Measurements from ENCODE around the gene BHLHE23. TPM values are rescaled to one million over a fixed set of nuclear protein-coding genes. Genes with fewer than 3 reads are reported as not detected.

Gene BHLHE23
- total and polyA plus RNA-seq, 2 donors (not counting 1 experiment from before 2014, with no cell fraction given): not detected

GRCh38 chr20:63032861-63033793, 26.4 kb upstream of the BHLHE23 start:
- Histone ChIP-seq H3K4me3 (replicated peaks in 1 of 4; ENCODE audit: control extremely low read depth in 1 of 4, insufficient read depth in 1 of 4, low read depth in 3 of 4, low read length in 4 of 4) (no peak overlapping the region), H3K9ac (ENCODE audit: insufficient read depth, low read length) (no peak overlapping the region), H3K36me3 (ENCODE audit: control insufficient read depth, insufficient read depth, low read length) (no peaks in the 10 kb centered on the region), H3K9me3 (ENCODE audit: control insufficient read depth, insufficient read depth, low read depth, low read length) (no peaks in the 10 kb centered on the region), H3K27ac (ENCODE audit: insufficient read depth, low read length) (no peak overlapping the region), H3K27me3 (ENCODE audit: control insufficient read depth, insufficient read depth, low read length) (peaks cover 12% of the 10 kb centered on the region), H4K20me1 (ENCODE audit: control insufficient read depth, extremely low read depth, insufficient read depth, low read length) (no peaks in the 10 kb centered on the region), H3K79me2 (ENCODE audit: control insufficient read depth, insufficient read depth, low read length) (no peaks in the 10 kb centered on the region), H3K4me1 (ENCODE audit: control insufficient read depth, extremely low read depth, insufficient read depth, low read length) (no peaks in the 10 kb centered on the region), H2AFZ (ENCODE audit: low read length) (no peak overlapping the region), H3K4me2 (ENCODE audit: extremely low read depth, insufficient read depth, low read length) (no peak overlapping the region)
- no peak for DNase-seq (ENCODE audit: low read depth in 2 of 2)
- TF ChIP-seq, protein P1, sequence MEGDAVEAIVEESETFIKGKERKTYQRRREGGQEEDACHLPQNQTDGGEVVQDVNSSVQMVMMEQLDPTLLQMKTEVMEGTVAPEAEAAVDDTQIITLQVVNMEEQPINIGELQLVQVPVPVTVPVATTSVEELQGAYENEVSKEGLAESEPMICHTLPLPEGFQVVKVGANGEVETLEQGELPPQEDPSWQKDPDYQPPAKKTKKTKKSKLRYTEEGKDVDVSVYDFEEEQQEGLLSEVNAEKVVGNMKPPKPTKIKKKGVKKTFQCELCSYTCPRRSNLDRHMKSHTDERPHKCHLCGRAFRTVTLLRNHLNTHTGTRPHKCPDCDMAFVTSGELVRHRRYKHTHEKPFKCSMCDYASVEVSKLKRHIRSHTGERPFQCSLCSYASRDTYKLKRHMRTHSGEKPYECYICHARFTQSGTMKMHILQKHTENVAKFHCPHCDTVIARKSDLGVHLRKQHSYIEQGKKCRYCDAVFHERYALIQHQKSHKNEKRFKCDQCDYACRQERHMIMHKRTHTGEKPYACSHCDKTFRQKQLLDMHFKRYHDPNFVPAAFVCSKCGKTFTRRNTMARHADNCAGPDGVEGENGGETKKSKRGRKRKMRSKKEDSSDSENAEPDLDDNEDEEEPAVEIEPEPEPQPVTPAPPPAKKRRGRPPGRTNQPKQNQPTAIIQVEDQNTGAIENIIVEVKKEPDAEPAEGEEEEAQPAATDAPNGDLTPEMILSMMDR (conservative IDR thresholded peaks at IDR 0.05 in 1 of 2, IDR thresholded peaks at IDR 0.05 in 1 of 2; ENCODE audit: low read depth in 1 of 2, low read length in 2 of 2): no peak
- TF ChIP-seq EZH2 (IDR thresholded peaks at IDR 0.05; ENCODE audit: low read length, missing control alignments): peak; percentile 54

DNA sequence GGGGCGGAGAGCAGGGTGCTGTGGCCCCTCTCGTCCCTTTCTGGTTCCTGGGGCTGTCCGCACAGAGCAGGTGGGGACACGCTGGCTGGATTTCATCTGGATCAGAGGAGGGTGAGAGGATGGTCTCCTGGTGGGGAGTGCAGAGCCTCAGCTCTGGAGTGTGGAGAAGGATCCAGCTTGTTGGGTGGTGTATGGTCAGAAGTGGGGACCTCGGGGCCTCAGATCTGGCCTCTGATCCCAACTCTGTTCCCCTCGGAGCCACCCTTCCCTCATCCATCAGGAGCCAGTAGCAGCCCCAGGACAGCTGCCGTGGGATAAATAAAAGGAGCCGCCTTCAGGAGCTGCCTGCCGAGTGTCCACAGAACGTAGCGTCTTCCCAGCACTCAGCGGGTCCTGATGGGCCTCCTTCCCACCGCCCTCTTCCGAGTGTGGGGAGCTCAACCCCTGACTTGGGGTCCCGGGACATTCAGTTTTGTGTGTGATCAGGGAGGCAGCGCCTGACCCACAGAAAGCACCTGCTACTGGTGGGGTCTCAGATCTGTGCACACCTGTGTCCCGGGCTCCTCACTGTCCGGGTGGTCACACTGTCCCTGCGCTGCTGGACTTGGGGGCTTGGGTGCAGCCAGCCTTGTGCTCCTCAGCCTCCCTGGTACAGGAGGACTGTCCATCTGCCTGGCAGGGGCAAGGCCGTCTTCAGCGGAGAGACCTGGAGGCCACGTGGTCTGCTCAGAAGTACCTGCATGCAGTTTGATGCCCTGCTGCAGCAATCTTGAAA, 25.4 kb upstream of the BHLHE23 start:
- Histone ChIP-seq H3K4me3 (replicated peaks in 1 of 4; ENCODE audit: control extremely low read depth in 1 of 4, insufficient read depth in 1 of 4, low read depth in 3 of 4, low read length in 4 of 4) (no peak overlapping the region), H3K79me2 (ENCODE audit: control insufficient read depth, insufficient read depth, low read length) (no peaks in the 10 kb centered on the region), H4K20me1 (ENCODE audit: control insufficient read depth, extremely low read depth, insufficient read depth, low read length) (no peaks in the 10 kb centered on the region), H3K4me1 (ENCODE audit: control insufficient read depth, extremely low read depth, insufficient read depth, low read length) (no peaks in the 10 kb centered on the region), H3K9me3 (ENCODE audit: control insufficient read depth, insufficient read depth, low read depth, low read length) (no peaks in the 10 kb centered on the region), H3K27ac (ENCODE audit: insufficient read depth, low read length) (no peak overlapping the region), H3K9ac (ENCODE audit: insufficient read depth, low read length) (no peak overlapping the region), H2AFZ (ENCODE audit: low read length) (no peak overlapping the region), H3K27me3 (ENCODE audit: control insufficient read depth, insufficient read depth, low read length) (peaks cover 12% of the 10 kb centered on the region), H3K4me2 (ENCODE audit: extremely low read depth, insufficient read depth, low read length) (no peak overlapping the region), H3K36me3 (ENCODE audit: control insufficient read depth, insufficient read depth, low read length) (no peaks in the 10 kb centered on the region)
- TF ChIP-seq EZH2 (IDR thresholded peaks at IDR 0.05; ENCODE audit: low read length, missing control alignments): peak; percentile 7
- TF ChIP-seq, protein P1 (conservative IDR thresholded peaks at IDR 0.05 in 1 of 2, IDR thresholded peaks at IDR 0.05 in 1 of 2; ENCODE audit: low read depth in 1 of 2, low read length in 2 of 2): no peak
- DNase-seq (ENCODE audit: low read depth in 2 of 2): no peak
